HG02642 (cell line): ENCODE results near the gene MCTP1.
A peak's percentile ranks its signal among the peaks of the same experiment; 100 is the strongest.

Experiments used
- ATAC-seq: cut with Tn5 transposase; IDR thresholded peaks from one replicate; pipeline ENCODE4 v1.9.1; 2021; ENCODE audit warnings: mild to moderate bottlenecking; ENCODE audit not compliant: unreplicated experiment, poor library complexity

The MCTP1 gene

GRCh38 chr5:95081982-95082381 is 202.9 kb downstream of the MCTP1 start:
- ATAC-seq: peak; percentile 13

- peak; percentile 94 for ATAC-seq
Measured at GRCh38 chr5:95081500-95081960, 203.4 kb downstream of the MCTP1 start.

- ATAC-seq: no peak
Measured at GRCh38 chr5:95080441-95080840, 204.5 kb downstream of the MCTP1 start.

GRCh38 chr5:95080030-95080429 is 204.9 kb downstream of the MCTP1 start:
- no peak for ATAC-seq

GRCh38 chr5:95078868-95079267 is 206.0 kb downstream of the MCTP1 start:
- no peak for ATAC-seq

GRCh38 chr5:95076395-95077185 is 208.3 kb downstream of the MCTP1 start:
- no peak for ATAC-seq

- ATAC-seq: no peak
Measured at GRCh38 chr5:95075111-95075510, 209.8 kb downstream of the MCTP1 start.

GRCh38 chr5:95072281-95072680 is 212.6 kb downstream of the MCTP1 start:
- ATAC-seq: no peak

GRCh38 chr5:95070866-95071265 is 214.0 kb downstream of the MCTP1 start:
- ATAC-seq: no peak

- peak; percentile 13 for ATAC-seq
Measured at GRCh38 chr5:95070453-95070852, 214.4 kb downstream of the MCTP1 start.

GRCh38 chr5:95069948-95070347 is 214.9 kb downstream of the MCTP1 start:
- peak; percentile 36 for ATAC-seq

- no peak for ATAC-seq
Measured at GRCh38 chr5:95069021-95069420, 215.9 kb downstream of the MCTP1 start.

GRCh38 chr5:95068289-95068910 is 216.5 kb downstream of the MCTP1 start:
- ATAC-seq: no peak

GRCh38 chr5:95066048-95066447 is 218.8 kb downstream of the MCTP1 start:
- no peak for ATAC-seq

- no peak for ATAC-seq
Measured at GRCh38 chr5:95063492-95063891, 221.4 kb downstream of the MCTP1 start.

- peak; percentile 65 for ATAC-seq
Measured at GRCh38 chr5:95060098-95060497, 224.8 kb downstream of the MCTP1 start.

GRCh38 chr5:95059636-95060035 is 225.3 kb downstream of the MCTP1 start:
- ATAC-seq: no peak

GRCh38 chr5:95057615-95058014 is 227.3 kb downstream of the MCTP1 start:
- no peak for ATAC-seq

GRCh38 chr5:95053253-95053652 is 231.6 kb downstream of the MCTP1 start:
- no peak for ATAC-seq

- no peak for ATAC-seq
Measured at GRCh38 chr5:95050708-95051107, 234.2 kb downstream of the MCTP1 start.

GRCh38 chr5:95048628-95049027 is 236.3 kb downstream of the MCTP1 start:
- ATAC-seq: no peak
